GM18868 (cell line): Measurements from ENCODE around the gene TDRD10.
"Not testable (repeated sequence)": the region's sequence is repeated elsewhere in the genome, so short reads cannot be mapped to it uniquely, and the experiment has no call there.

ENCODE experiments used
- ATAC-seq: cut with Tn5 transposase; IDR thresholded peaks from one replicate; pipeline ENCODE4 v1.9.1; 2021; ENCODE audit warnings: mild to moderate bottlenecking, moderate library complexity; ENCODE audit not compliant: unreplicated experiment

Gene TDRD10

GRCh38 chr1:154512760-154513159, 10.7 kb downstream of the TDRD10 start:
- no peak for ATAC-seq

- no peak for ATAC-seq
Observed at GRCh38 chr1:154514066-154514553, 12.1 kb downstream of the TDRD10 start.

- no peak for ATAC-seq
Observed at GRCh38 chr1:154517661-154518060, 15.6 kb downstream of the TDRD10 start.

GRCh38 chr1:154519591-154519991, 17.6 kb downstream of the TDRD10 start:
- no peak for ATAC-seq

- ATAC-seq, result no peak
Observed at GRCh38 chr1:154520333-154520732, 18.3 kb downstream of the TDRD10 start.

GRCh38 chr1:154521695-154522094, 19.7 kb downstream of the TDRD10 start:
- no peak for ATAC-seq

GRCh38 chr1:154524881-154525280, 22.9 kb downstream of the TDRD10 start:
- no peak for ATAC-seq

- ATAC-seq, result no peak
Observed at GRCh38 chr1:154527192-154527591, 25.2 kb downstream of the TDRD10 start.

GRCh38 chr1:154529308-154529707, 27.3 kb downstream of the TDRD10 start:
- ATAC-seq, result no peak

GRCh38 chr1:154531950-154532349, 29.9 kb downstream of the TDRD10 start:
- ATAC-seq, result not testable (repeated sequence)

GRCh38 chr1:154533952-154534844, 32.2 kb downstream of the TDRD10 start:
- ATAC-seq, result no peak

GRCh38 chr1:154536570-154536969, 34.6 kb downstream of the TDRD10 start:
- ATAC-seq, result no peak

- ATAC-seq, result no peak
Observed at GRCh38 chr1:154539486-154540483, 37.8 kb downstream of the TDRD10 start.

GRCh38 chr1:154541231-154541630, 39.2 kb downstream of the TDRD10 start:
- ATAC-seq, result no peak

GRCh38 chr1:154546264-154547063, 44.4 kb downstream of the TDRD10 start:
- ATAC-seq, result no peak

- no peak for ATAC-seq
Observed at GRCh38 chr1:154547105-154547732, 45.2 kb downstream of the TDRD10 start.

- ATAC-seq, result no peak
Observed at GRCh38 chr1:154548028-154548427, 46.0 kb downstream of the TDRD10 start.

GRCh38 chr1:154549202-154549770, 47.3 kb downstream of the TDRD10 start:
- no peak for ATAC-seq

GRCh38 chr1:154550070-154550469, 48.1 kb downstream of the TDRD10 start:
- no peak for ATAC-seq

- no peak for ATAC-seq
Observed at GRCh38 chr1:154550657-154551056, 48.6 kb downstream of the TDRD10 start.
